IMR-90 (cell line): ENCODE data around the gene PRICKLE2. TPM values are rescaled to one million over a fixed set of nuclear protein-coding genes. Genes with fewer than 3 reads are reported as not detected.

ENCODE experiments used
- ATAC-seq: fragments of 200-7000 bp; cut with Tn5 transposase; 2 replicates; pipeline ENCODE4 v1.9.1; 2020; ENCODE audit warnings: low read depth, mild to moderate bottlenecking, moderate library complexity
- BruUV-seq: library from RNA; stranded (reverse); fragments of 400-500 nt; replicated peaks from 2 replicates; lab custom pipeline; 2021; lab: Mats Ljungman, UMichigan
- CTCF ChIA-PET: fragments of 300-600 bp; formaldehyde crosslinking; extraction: SDS; loops from one replicate; lab custom pipeline; 2021; ENCODE audit warnings: antibody characterized with exemption; lab: Yijun Ruan, JAX
- POLR2A ChIA-PET: fragments of 300-600 bp; sonication (Branson Sonifier 250); formaldehyde crosslinking; loops from one replicate; lab custom pipeline; 2022; ENCODE audit warnings: antibody characterized with exemption; ENCODE audit not compliant: unreplicated experiment; lab: Charles Lee
- DNase-seq: peaks from one replicate; pipeline ENCODE4 v3.0.0; 2013
- H2AFZ ChIP-seq: replicated peaks from 2 replicates; pipeline ENCODE3; 2013; ENCODE audit warnings: low read length, mild to moderate bottlenecking; ENCODE audit not compliant: poor library complexity
- H2AK5ac ChIP-seq: 2 replicates; pipeline ENCODE4 v1.6.1; 2013; ENCODE audit warnings: low read depth, low read length, inconsistent platforms
- H2AK9ac ChIP-seq: replicated peaks from 2 replicates; pipeline ENCODE3; 2013; ENCODE audit warnings: mild to moderate bottlenecking, low read depth, low read length, moderate library complexity; ENCODE audit not compliant: poor library complexity
- H2BK120ac ChIP-seq: 2 replicates; pipeline ENCODE4 v1.6.1; 2013; ENCODE audit warnings: low read depth, low read length, inconsistent platforms
- H2BK15ac ChIP-seq: 3 replicates; pipeline ENCODE4 v1.6.1; 2013; ENCODE audit warnings: low read depth, low read length, inconsistent platforms
- H2BK20ac ChIP-seq: 2 replicates; pipeline ENCODE4 v1.6.1; 2013; ENCODE audit warnings: low read depth, mild to moderate bottlenecking, inconsistent platforms, low read length, moderate library complexity
- H2BK5ac ChIP-seq: 2 replicates; pipeline ENCODE4 v1.6.1; 2013; ENCODE audit warnings: mild to moderate bottlenecking, low read depth, low read length, inconsistent platforms; ENCODE audit not compliant: poor library complexity, severe bottlenecking
- H3K14ac ChIP-seq: replicated peaks from 2 replicates; pipeline ENCODE4 v1.6.1; 2013; ENCODE audit warnings: low read depth, low read length, inconsistent platforms
- H3K18ac ChIP-seq: 2 replicates; pipeline ENCODE4 v1.6.1; 2013; ENCODE audit warnings: low read depth, low read length, control low read depth
- H3K23ac ChIP-seq: 2 replicates; pipeline ENCODE4 v1.6.1; 2013; ENCODE audit warnings: low read depth, low read length, inconsistent platforms
- H3K27ac ChIP-seq: 2 replicates; pipeline ENCODE4 v1.5.1; 2013; ENCODE audit warnings: mild to moderate bottlenecking, control low read depth, low read length; ENCODE audit not compliant: insufficient read depth
- H3K27me3 ChIP-seq: 2 replicates; pipeline ENCODE4 v1.6.1; 2013; ENCODE audit warnings: low read length; ENCODE audit not compliant: control insufficient read depth, insufficient read depth
- H3K36me3 ChIP-seq: 2 replicates; pipeline ENCODE4 v1.6.1; 2013; ENCODE audit warnings: low read length, mixed read lengths; ENCODE audit not compliant: control insufficient read depth, insufficient read depth
- H3K4ac ChIP-seq: 2 replicates; pipeline ENCODE4 v1.6.1; 2013; ENCODE audit warnings: low read depth, low read length, inconsistent platforms
- H3K4me1 ChIP-seq: 2 replicates; pipeline ENCODE4 v1.6.1; 2013; ENCODE audit warnings: low read length, mixed read lengths; ENCODE audit not compliant: control insufficient read depth, insufficient read depth
- H3K4me2 ChIP-seq: 2 replicates; pipeline ENCODE4 v1.6.1; 2013; ENCODE audit warnings: low read depth, mild to moderate bottlenecking, control low read depth, low read length, moderate library complexity
- H3K4me3 ChIP-seq: 2 replicates; pipeline ENCODE4 v1.5.1; 2013; ENCODE audit warnings: low read depth, mild to moderate bottlenecking, control low read depth, low read length, moderate library complexity; ENCODE audit not compliant: insufficient read depth
- H3K56ac ChIP-seq: 2 replicates; pipeline ENCODE4 v1.6.1; 2013; ENCODE audit warnings: low read length, inconsistent platforms; ENCODE audit not compliant: insufficient read depth; ENCODE audit errors: extremely low read depth
- H3K79me1 ChIP-seq, 2 experiments: 2 replicates each; pipeline ENCODE4 v1.6.1; 2013; ENCODE audit warnings: low read length in 2 of 2, inconsistent platforms in 1 of 2, low read depth in 1 of 2
- H3K9ac ChIP-seq: 2 replicates; pipeline ENCODE4 v1.6.1; 2013; ENCODE audit warnings: low read depth, low read length, control low read depth
- H3K9me1 ChIP-seq: 2 replicates; pipeline ENCODE4 v1.6.1; 2013; ENCODE audit warnings: low read length, inconsistent platforms; ENCODE audit not compliant: insufficient read depth
- H3K9me3 ChIP-seq: 2 replicates; pipeline ENCODE4 v1.6.1; 2013; ENCODE audit warnings: low read length; ENCODE audit not compliant: control insufficient read depth, insufficient read depth
- H4K20me1 ChIP-seq: 2 replicates; pipeline ENCODE4 v1.6.1; 2013; ENCODE audit warnings: low read length, inconsistent platforms; ENCODE audit not compliant: insufficient read depth
- H4K5ac ChIP-seq: 2 replicates; pipeline ENCODE4 v1.6.1; 2013; ENCODE audit warnings: mild to moderate bottlenecking, low read depth, low read length, control low read depth
- H4K8ac ChIP-seq, 2 experiments: 2 replicates each; pipeline ENCODE4 v1.6.1; 2013; ENCODE audit warnings: low read depth in 2 of 2, low read length in 2 of 2, control low read depth in 1 of 2, inconsistent platforms in 1 of 2
- H4K91ac ChIP-seq: 2 replicates; pipeline ENCODE4 v1.6.1; 2013; ENCODE audit warnings: low read depth, low read length, inconsistent platforms; ENCODE audit not compliant: insufficient read depth
- BHLHE40 ChIP-seq: fragments of 150-350 bp; IDR thresholded peaks from 2 replicates; pipeline ENCODE4 v1.6.1; 2016; ENCODE audit warnings: mild to moderate bottlenecking, low read depth, low read length
- CEBPB ChIP-seq: IDR thresholded peaks from 2 replicates; pipeline ENCODE4 v1.6.1; 2012; ENCODE audit warnings: low read depth, low read length, improper control_type of control experiment
- CHD1 ChIP-seq: IDR thresholded peaks from 2 replicates; pipeline ENCODE4 v1.6.1; 2012; ENCODE audit warnings: low read depth, low read length, improper control_type of control experiment
- CTCF ChIP-seq: conservative IDR thresholded peaks from 2 replicates; pipeline ENCODE4 v1.5.1; 2012; ENCODE audit warnings: mild to moderate bottlenecking, low read depth, low read length, improper control_type of control experiment
- ELK1 ChIP-seq: fragments of 150-350 bp; IDR thresholded peaks from 2 replicates; pipeline ENCODE4 v1.6.1; 2016; ENCODE audit warnings: low read depth, mild to moderate bottlenecking, low read length, moderate library complexity, borderline replicate concordance
- FOS ChIP-seq: fragments of 150-350 bp; IDR thresholded peaks from 2 replicates; pipeline ENCODE4 v1.6.1; 2016; ENCODE audit warnings: low read depth, low read length
- MAFK ChIP-seq: IDR thresholded peaks from 2 replicates; pipeline ENCODE4 v1.6.1; 2012; ENCODE audit warnings: low read depth, low read length, improper control_type of control experiment
- MAZ ChIP-seq: IDR thresholded peaks from 2 replicates; pipeline ENCODE4 v1.6.1; 2012; ENCODE audit warnings: low read depth, mild to moderate bottlenecking, low read length, improper control_type of control experiment, moderate library complexity, borderline replicate concordance
- MXI1 ChIP-seq: IDR thresholded peaks from 2 replicates; pipeline ENCODE4 v1.6.1; 2012; ENCODE audit warnings: low read depth, mild to moderate bottlenecking, low read length, moderate library complexity, borderline replicate concordance
- NFE2L2 ChIP-seq: fragments of 150-350 bp; IDR thresholded peaks from 2 replicates; pipeline ENCODE4 v1.6.1; 2016; ENCODE audit warnings: low read depth, mild to moderate bottlenecking, low read length
- POLR2A ChIP-seq: IDR thresholded peaks from 2 replicates; pipeline ENCODE4 v1.6.1; 2012; ENCODE audit warnings: mild to moderate bottlenecking, low read depth, low read length
- RAD21 ChIP-seq: IDR thresholded peaks from 2 replicates; pipeline ENCODE4 v1.6.1; 2012; ENCODE audit warnings: low read length, improper control_type of control experiment
- RCOR1 ChIP-seq: IDR thresholded peaks from 2 replicates; pipeline ENCODE4 v1.6.1; 2012; ENCODE audit warnings: mild to moderate bottlenecking, low read length, improper control_type of control experiment; ENCODE audit not compliant: insufficient replicate concordance
- RFX5 ChIP-seq: IDR thresholded peaks from 2 replicates; pipeline ENCODE4 v1.8.0; 2012; ENCODE audit warnings: low read depth, mild to moderate bottlenecking, low read length, moderate library complexity
- SMC3 ChIP-seq: fragments of 150-350 bp; IDR thresholded peaks from 2 replicates; pipeline ENCODE4 v1.6.1; 2016; ENCODE audit warnings: low read depth, mild to moderate bottlenecking, antibody characterized with exemption, low read length, moderate library complexity
- USF2 ChIP-seq: fragments of 150-350 bp; IDR thresholded peaks from 2 replicates; pipeline ENCODE4 v1.6.1; 2017; ENCODE audit warnings: mild to moderate bottlenecking, antibody characterized with exemption, low read length, low read depth
- WGBS, 2 experiments: methylation state at CpG; one replicate each; pipeline versions ENCODE4 v1.1.5 to v1.1.7; 2013; ENCODE audit warnings: missing lambda C conversion rate in 2 of 2; ENCODE audit not compliant: insufficient read length in 1 of 2; ENCODE audit errors: extremely low coverage in 2 of 2; 5-methylcytosine and 5-hydroxymethylcytosine counted together
- dilution Hi-C: fragments of 300-500 bp; cut with HindIII; formaldehyde crosslinking; loops from one replicate; pipeline ENCODE4 v1.14.3; 2018; ENCODE audit warnings: low sequenced_read_pairs; ENCODE audit not compliant: unreplicated experiment
- in situ Hi-C: fragments of 300-500 bp; cut with MboI; formaldehyde crosslinking; loops from 3 replicates; pipeline ENCODE4 v1.14.3; 2019; ENCODE audit warnings: low sequenced_read_pairs, inconsistent platforms, mixed read lengths
- intact Hi-C: fragments of 100-400 bp; cut with micrococcal nuclease; formaldehyde crosslinking; loops from 2 replicates; pipeline ENCODE4 v1.10.0; 2022
- polyA plus RNA-seq, 3 experiments: library from polyadenylated mRNA; depleted of rRNA; stranded (reverse); fragments of >200 nt; gene quantifications; 2 replicates each; pipeline ENCODE4 v1.2.3, GENCODE V29; 2012; ENCODE audit warnings: low replicate concordance in 1 of 3
- total RNA-seq: library from RNA; depleted of rRNA; stranded (reverse); fragments of >200 nt; gene quantifications from 2 replicates; pipeline ENCODE4 v1.2.3, GENCODE V29; 2012

Gene PRICKLE2
- total and polyA plus RNA-seq, 2 of the 4 experiments (the other 2 are of a cell fraction) = 4.1 to 14.2 TPM

GRCh38 chr3:64072126-64072525 lies 153.1 kb downstream of the PRICKLE2 start:
- Histone ChIP-seq H3K18ac (no peak overlapping the region), H3K4ac (no peak overlapping the region; the same call in 1 of the 2 replicates), H3K56ac (no peak overlapping the region), H2BK120ac (no peak overlapping the region), H2AK9ac (no peak overlapping the region), H4K91ac (no peak overlapping the region), H3K36me3 (no peaks in the 10 kb centered on the region), H4K8ac (no peak overlapping the region), H3K14ac (no peak overlapping the region), H3K9ac (no peak overlapping the region), H3K27me3 (no peaks in the 10 kb centered on the region), H2BK5ac (no peak overlapping the region), H3K23ac (no peak overlapping the region), H3K79me1 (no peaks in the 10 kb centered on the region), H3K4me3 (no peak overlapping the region), H3K4me2 (no peak overlapping the region), H4K5ac (no peak overlapping the region), H2BK15ac (no peak overlapping the region), H3K4me1 (peaks cover 7% of the 10 kb centered on the region; the same call in 1 of the 2 replicates), H2BK20ac (no peak overlapping the region), H4K20me1 (no peaks in the 10 kb centered on the region), H3K27ac (no peak overlapping the region), H3K9me3 (peaks cover 2% of the 10 kb centered on the region; the same call in 1 of the 2 replicates), H2AK5ac (peak overlapping the region; percentile 62; the same call in 1 of the 2 replicates), H3K9me1 (no peaks in the 10 kb centered on the region; the same call in 1 of the 2 replicates), H2AFZ (no peak overlapping the region)
- DNase-seq (no peak), ATAC-seq (no peak)
- intact Hi-C loops = no loop called here
- ChIA-PET POLR2A (no interaction called here), CTCF (no interaction called here)
- no peak for TF ChIP-seq FOS
- TF ChIP-seq MAFK = no peak
- TF ChIP-seq RAD21 = no peak
- TF ChIP-seq SMC3 = no peak
- TF ChIP-seq POLR2A = no peak
- TF ChIP-seq BHLHE40 = no peak
- no peak for TF ChIP-seq CTCF
- no peak for TF ChIP-seq CHD1
- TF ChIP-seq RCOR1 = no peak
- TF ChIP-seq RFX5 = no peak
- no peak for TF ChIP-seq MAZ
- no peak for TF ChIP-seq ELK1
- TF ChIP-seq USF2 = no peak
- TF ChIP-seq NFE2L2 = no peak
- no peak for TF ChIP-seq MXI1
- TF ChIP-seq CEBPB = no peak
- BruUV-seq = no TSS peak
- in situ Hi-C loops = no loop called here
- dilution Hi-C loops = no loop called here
- no CpG with 5 or more reads among the region's 2 CpGs for WGBS, 2 experiments
